Thyroid gland (tissue), 4 donors: ENCODE results near the gene PTPN23.

Experiments used
- CTCF ChIP-seq, 6 experiments: fragments of 200-600 bp in 3 of 6; fragments of 450-650 bp in 3 of 6; sonication (generic) in 3 of 6; IDR thresholded peaks; one replicate each; pipeline ENCODE4 v1.5.1; 2016 to 2019; ENCODE audit warnings: antibody characterized with exemption in 6 of 6, mild to moderate bottlenecking in 2 of 6, inconsistent platforms in 1 of 6, moderate library complexity in 1 of 6
- POLR2A ChIP-seq, 2 donors: fragments of 450-650 bp; IDR thresholded peaks; one replicate each; pipeline ENCODE4 v1.6.1; 2017; ENCODE audit warnings: antibody characterized with exemption in 2 of 2, mild to moderate bottlenecking in 2 of 2, moderate library complexity in 1 of 2

DNA sequence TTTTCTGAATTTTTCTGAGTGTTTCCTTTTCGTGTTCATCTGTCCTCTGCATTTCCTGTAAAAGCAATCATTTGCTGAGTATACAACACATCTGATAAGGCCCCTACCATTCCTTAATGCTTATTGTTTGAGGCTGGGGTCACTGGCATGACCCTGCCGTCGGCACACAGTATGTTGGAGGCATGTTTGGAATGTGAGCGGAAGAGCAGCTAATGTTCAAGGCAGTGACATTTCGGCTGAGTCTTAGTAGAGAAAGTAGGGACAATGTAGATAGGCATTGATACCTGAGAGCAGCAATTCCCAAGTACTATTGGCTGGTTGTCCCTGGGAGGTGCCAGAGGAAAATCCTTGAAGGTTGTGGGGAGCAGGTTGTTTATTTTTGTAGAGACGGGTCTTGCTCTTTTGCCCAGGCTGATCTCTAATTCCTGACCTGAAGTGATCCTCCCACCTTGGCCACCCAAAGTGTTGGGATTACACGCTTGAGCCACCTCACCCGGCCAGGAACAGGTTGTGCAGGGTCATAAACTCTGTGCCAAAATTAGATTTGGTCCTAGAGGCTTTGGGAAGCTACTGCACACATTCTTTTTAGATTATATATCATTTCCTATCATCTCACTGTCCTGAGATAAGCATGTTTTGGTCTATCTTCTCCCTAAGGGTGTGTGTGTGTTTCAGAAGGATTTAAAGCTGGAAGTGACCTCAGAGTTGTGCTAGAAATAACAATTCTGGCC, 13.5 kb downstream of the PTPN23 start:
- peak in 4 of 6 experiments; percentile 25 to 51 (median 35) for TF ChIP-seq CTCF (IDR thresholded peaks at IDR 0.05)
- TF ChIP-seq POLR2A (IDR thresholded peaks at IDR 0.05) = no peak
